Upper lobe of right lung (tissue), 1 donor: Measurements from ENCODE around the gene PTTG1IP2. TPM values are rescaled to one million over a fixed set of nuclear protein-coding genes. Genes with fewer than 3 reads are reported as not detected.

Experiments used
- ATAC-seq: fragments of 200-7000 bp; cut with Tn5 transposase; one replicate; pipeline ENCODE4 v1.9.1; 2020; ENCODE audit warnings: mild to moderate bottlenecking, moderate library complexity
- DNase-seq: peaks from one replicate; pipeline ENCODE4 v3.0.0-alpha.2; 2020
- H3K27ac ChIP-seq: fragments of 200-600 bp; one replicate; pipeline ENCODE4 v1.8.0; 2022
- H3K27me3 ChIP-seq: fragments of 200-600 bp; one replicate; pipeline ENCODE4 v1.8.0; 2022; ENCODE audit warnings: mild to moderate bottlenecking
- H3K36me3 ChIP-seq: fragments of 200-600 bp; one replicate; pipeline ENCODE4 v1.8.0; 2022
- H3K4me1 ChIP-seq: fragments of 200-600 bp; one replicate; pipeline ENCODE4 v1.8.0; 2022
- H3K4me3 ChIP-seq: fragments of 200-600 bp; one replicate; pipeline ENCODE4 v1.8.0; 2022; ENCODE audit warnings: mild to moderate bottlenecking
- H3K9me3 ChIP-seq: fragments of 200-600 bp; one replicate; pipeline ENCODE4 v1.8.0; 2022
- intact Hi-C: fragments of 100-400 bp; cut with DNase I; formaldehyde crosslinking; loops from one replicate; pipeline ENCODE4 v1.11.0; 2022
- long read RNA-seq: library from polyadenylated mRNA; unstranded; transcript quantifications from one replicate; pipeline ENCODE4 v2.0.0, GENCODE V29; 2021
- total RNA-seq: library from RNA; stranded (reverse); fragmentation: NEBNext Ultra II Directional; extraction: Animal tissue kit (Norgen Biotek cat#: 25700); gene quantifications from one replicate; pipeline ENCODE4 v1.2.1, GENCODE V29; 2021
- TF ChIP-seq, protein P1 (sequence below): fragments of 200-600 bp; IDR thresholded peaks from one replicate; pipeline ENCODE4 v1.8.0; 2022; ENCODE audit warnings: antibody characterized with exemption
- donor health status: DM: no; HTN: yes; CAD: no; lungs with severe emphysema.

Gene PTTG1IP2
- not detected for total RNA-seq
- long read RNA-seq = 0 reads

GRCh38 chr7:90469554-90469953 is at the start of gene PTTG1IP2:
Gene PTTG1IP2 (plus strand): TSS chr7:90469639. CDS start chr7:90469787, 148 bp downstream.
- Histone ChIP-seq H3K4me1 (no peaks in the 10 kb centered on the region), H3K4me3 (no peak within 1 kb of the TSS), H3K9me3 (no peaks in the 10 kb centered on the region), H3K36me3 (no peaks in the 10 kb centered on the region), H3K27me3 (no peaks in the 10 kb centered on the region), H3K27ac (no peak within 1 kb of the TSS)
- ATAC-seq (no peak), DNase-seq (no peak)
- intact Hi-C loops = no loop called here
- TF ChIP-seq, protein P1, sequence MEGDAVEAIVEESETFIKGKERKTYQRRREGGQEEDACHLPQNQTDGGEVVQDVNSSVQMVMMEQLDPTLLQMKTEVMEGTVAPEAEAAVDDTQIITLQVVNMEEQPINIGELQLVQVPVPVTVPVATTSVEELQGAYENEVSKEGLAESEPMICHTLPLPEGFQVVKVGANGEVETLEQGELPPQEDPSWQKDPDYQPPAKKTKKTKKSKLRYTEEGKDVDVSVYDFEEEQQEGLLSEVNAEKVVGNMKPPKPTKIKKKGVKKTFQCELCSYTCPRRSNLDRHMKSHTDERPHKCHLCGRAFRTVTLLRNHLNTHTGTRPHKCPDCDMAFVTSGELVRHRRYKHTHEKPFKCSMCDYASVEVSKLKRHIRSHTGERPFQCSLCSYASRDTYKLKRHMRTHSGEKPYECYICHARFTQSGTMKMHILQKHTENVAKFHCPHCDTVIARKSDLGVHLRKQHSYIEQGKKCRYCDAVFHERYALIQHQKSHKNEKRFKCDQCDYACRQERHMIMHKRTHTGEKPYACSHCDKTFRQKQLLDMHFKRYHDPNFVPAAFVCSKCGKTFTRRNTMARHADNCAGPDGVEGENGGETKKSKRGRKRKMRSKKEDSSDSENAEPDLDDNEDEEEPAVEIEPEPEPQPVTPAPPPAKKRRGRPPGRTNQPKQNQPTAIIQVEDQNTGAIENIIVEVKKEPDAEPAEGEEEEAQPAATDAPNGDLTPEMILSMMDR = no peak

DNA sequence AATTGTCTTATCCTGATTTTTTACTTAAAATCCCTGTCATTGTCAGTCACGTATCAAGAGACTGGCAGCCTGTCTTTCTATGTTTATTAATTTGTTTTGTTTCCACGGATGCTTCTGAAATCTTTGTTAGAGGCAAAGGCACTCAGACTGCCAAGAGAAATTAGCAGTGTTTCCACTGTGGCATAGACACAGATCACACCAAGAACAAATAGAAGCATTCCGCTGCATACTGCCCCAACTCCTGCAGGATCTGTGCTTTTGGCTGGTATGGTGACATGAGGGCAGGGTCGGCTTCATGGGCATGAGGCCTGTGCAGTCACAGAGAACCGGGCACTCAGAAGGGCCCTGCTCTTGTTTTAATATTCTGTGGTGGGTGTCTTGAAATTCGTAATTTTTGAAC is 47.8 kb upstream of the PTTG1IP2 start:
- no peak for DNase-seq

DNA sequence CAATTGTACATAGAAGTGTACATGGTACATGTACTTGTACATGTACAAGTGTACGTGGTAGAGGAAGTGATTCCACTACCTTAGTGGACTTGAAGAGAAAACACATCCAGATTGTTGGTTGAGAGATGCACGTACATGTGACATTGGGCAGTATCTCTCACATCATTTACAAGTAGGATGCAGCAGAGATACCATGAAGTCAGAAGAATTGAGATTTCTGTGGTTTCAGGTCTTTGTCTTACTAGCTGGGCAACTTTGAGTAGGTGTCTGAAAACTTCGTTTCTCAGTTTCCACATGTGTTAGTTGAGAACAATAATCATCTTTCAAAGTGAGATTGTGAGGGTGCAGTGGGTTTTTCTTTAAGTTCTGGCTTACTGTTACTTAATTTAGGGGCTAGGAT is 44.7 kb upstream of the PTTG1IP2 start:
- Histone ChIP-seq H3K4me1 (no peaks in the 10 kb centered on the region), H3K36me3 (no peaks in the 10 kb centered on the region), H3K27me3 (no peaks in the 10 kb centered on the region), H3K4me3 (no peak overlapping the region), H3K9me3 (no peaks in the 10 kb centered on the region), H3K27ac (no peak overlapping the region)
- no peak for ATAC-seq
- intact Hi-C loops = no loop called here
- DNase-seq = no peak
- TF ChIP-seq, protein P1 = no peak

More for the DNA sequence above, 47.8 kb upstream of the PTTG1IP2 start:
- H3K36me3 ChIP-seq = no peaks in the 10 kb centered on the region
- H3K4me1 ChIP-seq = no peaks in the 10 kb centered on the region
- no peaks in the 10 kb centered on the region for H3K9me3 ChIP-seq
- no peak for ATAC-seq
- intact Hi-C loops = no loop called here
- TF ChIP-seq, protein P1 = no peak
- no peak overlapping the region for H3K4me3 ChIP-seq
- H3K27ac ChIP-seq = no peak overlapping the region
- H3K27me3 ChIP-seq = no peaks in the 10 kb centered on the region

DNA sequence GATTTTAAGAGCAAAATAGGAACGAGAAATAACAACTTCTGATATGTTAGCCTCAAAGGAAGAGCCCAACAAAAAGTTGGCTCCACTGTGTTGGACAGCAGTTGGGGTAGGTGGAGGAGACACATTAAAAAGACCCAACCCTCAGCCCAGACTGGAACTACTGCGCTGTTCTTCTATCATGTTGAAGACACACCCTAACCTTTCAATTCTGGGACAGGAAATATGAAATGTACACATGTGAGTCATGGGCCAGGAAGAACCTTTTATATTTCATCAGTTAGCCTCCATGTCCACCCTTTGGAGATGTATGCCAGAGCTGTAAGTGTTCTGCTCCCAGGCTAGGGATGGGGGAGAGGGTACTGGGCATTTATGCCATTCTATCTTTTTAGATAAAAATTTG is 44.1 kb upstream of the PTTG1IP2 start:
- H3K4me3 ChIP-seq = no peak overlapping the region
- ATAC-seq (no peak), DNase-seq (no peak)
- TF ChIP-seq, protein P1 = no peak
- intact Hi-C loops = no loop called here
- H3K27me3 ChIP-seq = no peaks in the 10 kb centered on the region
- H3K4me1 ChIP-seq = no peaks in the 10 kb centered on the region
- H3K36me3 ChIP-seq = no peaks in the 10 kb centered on the region
- H3K9me3 ChIP-seq = no peaks in the 10 kb centered on the region
- no peak overlapping the region for H3K27ac ChIP-seq

DNA sequence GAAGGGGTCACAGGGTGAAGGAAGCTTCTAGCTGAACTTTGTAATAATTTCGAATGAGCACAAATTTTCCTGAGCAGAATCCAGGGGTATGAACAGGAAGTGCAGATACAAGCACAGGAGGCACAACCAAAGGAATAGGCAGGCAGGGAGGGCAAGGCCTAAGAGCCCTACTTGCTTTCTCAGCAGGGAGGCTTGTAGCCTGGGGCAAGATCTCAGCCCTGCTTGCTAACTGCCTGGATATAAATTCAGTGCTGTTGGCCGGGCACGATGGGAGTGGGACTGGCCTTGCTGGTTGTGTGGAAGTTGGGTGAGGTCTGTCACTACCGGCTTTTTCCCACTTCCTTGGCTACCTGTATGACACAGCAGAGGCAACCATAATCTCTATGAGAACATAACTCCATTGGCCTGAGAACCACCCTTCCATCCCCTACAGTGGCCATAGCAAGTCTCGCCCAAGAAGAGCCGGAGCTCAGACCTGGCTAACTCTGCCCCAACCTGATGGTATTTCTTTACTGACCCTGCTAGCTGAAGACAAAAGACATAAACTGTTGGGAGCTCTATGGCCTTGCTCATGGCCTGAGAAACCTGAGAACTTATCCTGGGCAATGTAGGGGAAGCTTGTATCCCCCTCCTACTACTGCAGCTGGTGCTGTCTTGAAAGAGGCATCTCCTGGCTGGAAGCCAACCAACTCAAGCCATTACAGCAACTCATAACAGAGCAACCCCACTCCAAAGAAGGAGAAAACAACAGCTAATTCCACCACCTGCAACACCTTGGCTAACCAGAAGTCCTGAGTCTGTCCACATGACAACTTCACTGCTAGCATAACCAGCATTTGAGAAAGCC is 38.6 kb upstream of the PTTG1IP2 start:
- DNase-seq (no peak), ATAC-seq (no peak)
- no peaks in the 10 kb centered on the region for H3K27me3 ChIP-seq
- TF ChIP-seq, protein P1 = no peak
- no peak overlapping the region for H3K4me3 ChIP-seq
- no peaks in the 10 kb centered on the region for H3K9me3 ChIP-seq
- intact Hi-C loops = no loop called here
- H3K27ac ChIP-seq = no peak overlapping the region
- H3K4me1 ChIP-seq = no peaks in the 10 kb centered on the region
- no peaks in the 10 kb centered on the region for H3K36me3 ChIP-seq
